Astrocyte of the spinal cord (primary cell): ENCODE results near the gene DGLUCY.
"Not testable (repeated sequence)": the region's sequence is repeated elsewhere in the genome, so short reads cannot be mapped to it uniquely, and the experiment has no call there.

Source experiments
- DNase-seq: peaks from one replicate; pipeline ENCODE4 v3.0.0; 2011; ENCODE audit warnings: low read depth, low spot score
- H3K4me3 ChIP-seq: 2 replicates; pipeline ENCODE4 v1.5.1; 2011; ENCODE audit warnings: low read depth, mild to moderate bottlenecking, low read length, moderate library complexity
- in situ Hi-C: cut with HindIII; loops from 2 replicates; pipeline ENCODE4 v1.10.0; 2017; ENCODE audit warnings: low sequenced_read_pairs
- TF ChIP-seq, protein P1 (sequence below): IDR thresholded peaks from 2 replicates; pipeline ENCODE4 v1.5.1; 2012; ENCODE audit warnings: low read depth, mild to moderate bottlenecking, low read length, inconsistent platforms

DGLUCY gene

DNA sequence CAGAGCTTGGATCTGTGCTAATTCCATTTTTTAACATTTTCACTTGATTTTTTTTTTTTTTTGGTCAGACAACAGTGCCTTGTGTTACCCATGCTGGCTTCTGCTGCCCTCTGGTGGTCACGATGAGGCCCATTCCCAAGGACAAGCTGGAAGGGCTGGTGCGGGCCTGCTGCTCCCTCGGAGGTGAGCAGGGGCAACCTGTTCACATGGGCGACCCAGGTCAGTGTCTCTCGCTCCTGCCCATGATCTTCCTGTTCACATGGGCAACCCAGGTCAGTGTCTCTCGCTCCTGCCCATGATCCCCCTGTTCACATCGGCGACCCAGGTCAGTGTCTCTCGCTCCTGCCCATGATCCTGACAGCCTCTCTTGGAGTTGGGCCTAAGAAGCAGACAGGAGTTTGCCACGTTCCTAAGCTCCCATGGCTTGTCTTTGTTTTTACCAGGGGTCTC lies 59.4 kb downstream of the DGLUCY start:
- in situ Hi-C loops, result no loop called here
- no peak overlapping the region for H3K4me3 ChIP-seq
- TF ChIP-seq, protein P1, sequence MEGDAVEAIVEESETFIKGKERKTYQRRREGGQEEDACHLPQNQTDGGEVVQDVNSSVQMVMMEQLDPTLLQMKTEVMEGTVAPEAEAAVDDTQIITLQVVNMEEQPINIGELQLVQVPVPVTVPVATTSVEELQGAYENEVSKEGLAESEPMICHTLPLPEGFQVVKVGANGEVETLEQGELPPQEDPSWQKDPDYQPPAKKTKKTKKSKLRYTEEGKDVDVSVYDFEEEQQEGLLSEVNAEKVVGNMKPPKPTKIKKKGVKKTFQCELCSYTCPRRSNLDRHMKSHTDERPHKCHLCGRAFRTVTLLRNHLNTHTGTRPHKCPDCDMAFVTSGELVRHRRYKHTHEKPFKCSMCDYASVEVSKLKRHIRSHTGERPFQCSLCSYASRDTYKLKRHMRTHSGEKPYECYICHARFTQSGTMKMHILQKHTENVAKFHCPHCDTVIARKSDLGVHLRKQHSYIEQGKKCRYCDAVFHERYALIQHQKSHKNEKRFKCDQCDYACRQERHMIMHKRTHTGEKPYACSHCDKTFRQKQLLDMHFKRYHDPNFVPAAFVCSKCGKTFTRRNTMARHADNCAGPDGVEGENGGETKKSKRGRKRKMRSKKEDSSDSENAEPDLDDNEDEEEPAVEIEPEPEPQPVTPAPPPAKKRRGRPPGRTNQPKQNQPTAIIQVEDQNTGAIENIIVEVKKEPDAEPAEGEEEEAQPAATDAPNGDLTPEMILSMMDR, result peak; percentile 90
- DNase-seq, result peak; percentile 72

DNA sequence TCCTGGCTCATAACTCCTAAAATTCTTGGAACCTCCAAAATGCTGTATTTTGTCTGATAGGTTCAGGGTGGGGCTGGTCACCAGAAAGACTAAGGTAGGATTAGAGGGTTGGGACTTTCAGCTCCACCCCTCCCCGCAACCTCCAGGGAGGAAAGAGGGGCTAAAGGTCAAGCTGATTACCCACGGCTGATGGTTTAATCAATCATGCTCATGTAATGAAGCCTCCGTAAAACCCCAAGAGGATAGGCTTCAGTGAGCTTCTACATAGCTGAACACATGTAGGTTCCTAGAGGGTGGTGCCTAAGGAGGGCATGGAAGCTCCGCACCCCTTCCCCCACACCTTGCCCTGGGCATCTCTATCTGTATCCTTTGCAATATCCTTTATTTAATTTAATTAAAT lies 60.0 kb downstream of the DGLUCY start:
- DNase-seq, result no peak
- in situ Hi-C loops, result no loop called here
- TF ChIP-seq, protein P1, result no peak
- no peak overlapping the region for H3K4me3 ChIP-seq

DNA sequence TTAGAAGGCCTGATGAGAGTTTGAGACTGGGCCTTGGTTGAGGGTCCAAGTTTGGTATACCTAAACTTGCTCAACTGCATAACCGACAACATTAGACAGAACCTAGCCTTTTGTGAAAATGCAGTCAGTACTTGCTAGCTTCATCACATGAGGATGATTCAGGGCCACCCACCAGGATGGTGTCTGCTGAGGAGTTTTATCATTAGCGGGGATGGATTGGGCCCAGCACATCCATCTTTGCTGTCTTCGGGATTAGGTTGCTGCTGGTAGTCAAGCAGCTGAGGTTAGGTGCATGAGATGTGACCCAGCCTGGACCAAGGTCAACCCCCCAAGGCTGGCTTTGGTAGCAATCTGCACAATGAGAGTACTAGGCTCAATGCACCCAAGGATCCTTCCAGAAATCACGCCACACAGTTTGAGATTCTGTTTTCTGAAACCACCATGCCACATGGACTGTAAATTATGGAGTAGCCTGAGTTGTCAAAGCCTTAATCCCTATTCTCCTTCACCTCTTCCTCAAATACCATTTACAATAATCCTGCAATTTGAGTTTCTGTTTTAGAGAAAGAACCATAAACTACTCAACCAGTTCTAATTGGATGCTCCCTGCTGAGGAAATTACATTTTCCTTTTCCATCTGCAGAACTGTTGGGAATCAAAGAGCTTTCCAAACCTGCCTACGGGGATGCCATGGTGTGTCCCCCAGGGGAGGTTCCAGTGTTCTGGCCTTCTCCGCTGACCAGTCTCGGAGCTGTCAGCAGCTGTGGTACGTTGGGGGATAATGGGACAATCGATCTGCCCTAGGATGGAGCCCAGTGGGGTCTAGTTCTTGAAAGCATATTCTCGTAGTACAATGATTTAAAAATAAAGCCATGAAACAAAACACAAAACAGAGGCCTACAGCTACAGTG lies 61.7 kb downstream of the DGLUCY start:
- in situ Hi-C loops, result no loop called here
- DNase-seq, result no peak
- TF ChIP-seq, protein P1, result no peak
- no peak overlapping the region for H3K4me3 ChIP-seq

DNA sequence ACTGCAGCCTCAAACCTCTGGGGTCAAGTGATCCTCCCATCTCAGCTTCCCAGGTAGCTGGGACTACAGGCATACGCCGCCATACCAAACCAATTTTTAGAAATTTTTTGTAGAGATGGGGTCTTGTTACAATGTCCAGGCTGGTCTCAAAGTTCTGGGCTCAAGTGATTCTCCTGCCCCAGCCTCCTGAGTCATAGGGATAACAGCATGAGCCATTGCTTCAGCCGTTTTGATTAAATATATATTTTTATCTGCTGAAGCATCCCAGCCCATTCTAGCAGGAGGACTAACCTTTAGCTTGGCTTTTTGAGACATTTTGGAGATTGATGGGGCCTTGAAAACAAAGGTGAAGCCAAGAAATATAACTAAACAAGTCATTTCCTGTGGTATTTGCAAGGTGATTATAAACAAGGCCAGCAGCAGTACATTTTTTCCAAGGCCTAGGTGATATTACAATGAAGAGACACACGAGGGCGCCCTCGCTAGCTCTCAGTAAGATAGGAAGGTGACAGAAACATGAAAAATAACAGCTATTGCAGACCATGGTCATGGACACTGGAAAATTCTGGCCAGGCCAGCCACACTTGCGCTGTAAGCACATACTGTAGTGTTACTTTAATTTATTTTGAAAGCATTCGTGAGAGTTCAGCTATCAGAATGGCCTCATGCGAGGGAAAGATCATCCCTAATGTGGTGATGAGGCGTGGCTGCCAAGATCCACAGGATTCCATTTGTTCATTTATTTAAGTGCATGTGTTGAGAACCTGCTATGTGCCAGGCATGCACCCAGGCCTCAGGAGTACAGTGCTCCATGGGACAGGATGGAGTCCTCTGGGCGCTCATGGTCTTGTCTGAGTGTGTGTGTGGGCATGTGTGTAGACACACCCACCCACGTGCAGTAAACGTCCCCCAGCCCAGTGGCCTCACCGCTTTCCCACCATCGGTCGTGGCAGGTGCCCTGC lies 63.5 kb downstream of the DGLUCY start:
- TF ChIP-seq, protein P1, result peak; percentile 77
- in situ Hi-C loops, result no loop called here
- peak; percentile 81 for DNase-seq
- no peak overlapping the region for H3K4me3 ChIP-seq

DNA sequence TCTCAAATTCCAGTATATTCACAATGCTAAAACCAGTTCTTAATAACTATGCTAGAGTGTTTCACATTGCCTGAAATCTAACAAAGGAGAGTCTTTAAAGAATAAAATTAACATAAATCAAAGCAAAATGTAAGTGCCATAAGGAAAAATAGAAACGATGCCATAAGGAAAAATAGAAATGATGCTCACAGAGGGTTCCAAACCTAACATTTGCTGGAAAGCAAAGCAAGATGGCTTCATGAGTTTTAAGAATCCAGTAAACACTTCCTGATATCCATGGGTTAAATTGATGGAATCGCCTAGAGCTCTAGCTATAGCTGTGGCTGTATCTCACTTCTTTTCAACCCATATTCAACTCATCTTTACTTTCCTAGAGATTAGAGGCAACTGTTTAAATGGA lies 66.7 kb downstream of the DGLUCY start:
- H3K4me3 ChIP-seq, result no peak overlapping the region
- DNase-seq, result no peak
- in situ Hi-C loops, result no loop called here
- TF ChIP-seq, protein P1, result no peak

DNA sequence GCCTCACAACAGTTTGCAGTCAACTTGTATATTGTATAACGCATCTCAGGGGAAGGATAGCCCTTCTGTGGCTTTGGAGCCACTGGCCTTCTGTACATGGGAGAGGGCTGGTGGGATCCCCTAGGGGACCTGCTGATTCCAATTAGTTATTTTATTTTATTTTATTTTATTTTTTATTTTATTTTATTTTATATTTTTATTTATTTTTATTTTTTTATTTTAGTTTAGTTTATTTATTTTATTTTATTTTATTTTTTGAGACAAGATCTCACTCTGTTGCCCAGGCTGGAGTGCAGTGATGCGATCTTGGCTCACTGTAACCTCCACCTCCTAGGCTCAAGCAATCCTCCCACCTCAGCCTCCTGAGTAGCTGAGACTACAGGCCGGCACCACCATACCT lies 68.9 kb downstream of the DGLUCY start:
- DNase-seq, H3K4me3 ChIP-seq, in situ Hi-C loops: not testable (repeated sequence)
